ENCODE results near the gene FTSJ1.

DNA sequence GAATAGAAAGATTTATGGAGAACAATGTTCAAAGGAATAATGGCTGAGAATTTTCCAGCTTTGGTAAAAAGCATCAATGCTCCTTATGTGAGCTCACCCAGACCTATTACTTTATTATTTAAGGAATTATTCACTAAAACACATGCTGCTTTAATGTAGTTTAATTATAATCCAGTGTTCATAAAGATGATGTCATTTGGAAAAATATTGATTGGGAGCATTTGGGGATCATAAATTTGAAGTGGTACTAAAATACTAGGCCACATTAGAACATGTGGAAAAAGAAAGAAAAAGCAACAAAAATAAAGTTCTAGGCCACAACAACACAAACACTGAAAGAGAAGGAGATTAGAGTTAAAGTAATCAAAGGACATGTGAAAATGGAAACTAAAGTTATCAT lies 25.9 kb upstream of the FTSJ1 start:
- TF ChIP-seq POLR2A (IDR thresholded peaks at IDR 0.05), result no peak
- TF ChIP-seq, protein P1, sequence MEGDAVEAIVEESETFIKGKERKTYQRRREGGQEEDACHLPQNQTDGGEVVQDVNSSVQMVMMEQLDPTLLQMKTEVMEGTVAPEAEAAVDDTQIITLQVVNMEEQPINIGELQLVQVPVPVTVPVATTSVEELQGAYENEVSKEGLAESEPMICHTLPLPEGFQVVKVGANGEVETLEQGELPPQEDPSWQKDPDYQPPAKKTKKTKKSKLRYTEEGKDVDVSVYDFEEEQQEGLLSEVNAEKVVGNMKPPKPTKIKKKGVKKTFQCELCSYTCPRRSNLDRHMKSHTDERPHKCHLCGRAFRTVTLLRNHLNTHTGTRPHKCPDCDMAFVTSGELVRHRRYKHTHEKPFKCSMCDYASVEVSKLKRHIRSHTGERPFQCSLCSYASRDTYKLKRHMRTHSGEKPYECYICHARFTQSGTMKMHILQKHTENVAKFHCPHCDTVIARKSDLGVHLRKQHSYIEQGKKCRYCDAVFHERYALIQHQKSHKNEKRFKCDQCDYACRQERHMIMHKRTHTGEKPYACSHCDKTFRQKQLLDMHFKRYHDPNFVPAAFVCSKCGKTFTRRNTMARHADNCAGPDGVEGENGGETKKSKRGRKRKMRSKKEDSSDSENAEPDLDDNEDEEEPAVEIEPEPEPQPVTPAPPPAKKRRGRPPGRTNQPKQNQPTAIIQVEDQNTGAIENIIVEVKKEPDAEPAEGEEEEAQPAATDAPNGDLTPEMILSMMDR (IDR thresholded peaks at IDR 0.05), result no peak

Data from Peyer's patch (tissue), 4 donors.